AG04449 (cell line): ENCODE results near the gene CACNA1E.

Experiments used
- CTCF ChIA-PET: fragments of 350-600 bp; formaldehyde crosslinking; extraction: SDS; loops from one replicate; lab custom pipeline; 2021; ENCODE audit warnings: antibody characterized with exemption; lab: Yijun Ruan, JAX
- POLR2A ChIA-PET: fragments of 400-600, 350-600 bp; formaldehyde crosslinking; extraction: SDS; loops from one replicate; lab custom pipeline; 2020; ENCODE audit warnings: antibody characterized with exemption, inconsistent platforms; lab: Yijun Ruan, JAX
- DNase-seq: peaks from one replicate; pipeline ENCODE4 v3.0.0-alpha.2; 2010; ENCODE audit warnings: low read depth, low spot score
- H3K4me3 ChIP-seq: 2 replicates; pipeline ENCODE4 v1.5.1; 2011; ENCODE audit warnings: low read depth, mild to moderate bottlenecking, control low read depth, low read length
- TF ChIP-seq, protein P1 (sequence below): IDR thresholded peaks from one replicate; pipeline ENCODE4 v1.5.1; 2011; ENCODE audit warnings: mild to moderate bottlenecking, moderate library complexity, low read length, control low read depth, inconsistent platforms; ENCODE audit not compliant: insufficient read depth; ENCODE audit errors: missing control alignments

Gene CACNA1E

GRCh38 chr1:181807251-181807650, 323.9 kb downstream of the CACNA1E start:
- TF ChIP-seq, protein P1, sequence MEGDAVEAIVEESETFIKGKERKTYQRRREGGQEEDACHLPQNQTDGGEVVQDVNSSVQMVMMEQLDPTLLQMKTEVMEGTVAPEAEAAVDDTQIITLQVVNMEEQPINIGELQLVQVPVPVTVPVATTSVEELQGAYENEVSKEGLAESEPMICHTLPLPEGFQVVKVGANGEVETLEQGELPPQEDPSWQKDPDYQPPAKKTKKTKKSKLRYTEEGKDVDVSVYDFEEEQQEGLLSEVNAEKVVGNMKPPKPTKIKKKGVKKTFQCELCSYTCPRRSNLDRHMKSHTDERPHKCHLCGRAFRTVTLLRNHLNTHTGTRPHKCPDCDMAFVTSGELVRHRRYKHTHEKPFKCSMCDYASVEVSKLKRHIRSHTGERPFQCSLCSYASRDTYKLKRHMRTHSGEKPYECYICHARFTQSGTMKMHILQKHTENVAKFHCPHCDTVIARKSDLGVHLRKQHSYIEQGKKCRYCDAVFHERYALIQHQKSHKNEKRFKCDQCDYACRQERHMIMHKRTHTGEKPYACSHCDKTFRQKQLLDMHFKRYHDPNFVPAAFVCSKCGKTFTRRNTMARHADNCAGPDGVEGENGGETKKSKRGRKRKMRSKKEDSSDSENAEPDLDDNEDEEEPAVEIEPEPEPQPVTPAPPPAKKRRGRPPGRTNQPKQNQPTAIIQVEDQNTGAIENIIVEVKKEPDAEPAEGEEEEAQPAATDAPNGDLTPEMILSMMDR, result no peak
- CTCF ChIA-PET, result no interaction called here
- no peak overlapping the region for H3K4me3 ChIP-seq
- POLR2A ChIA-PET, result no interaction called here
- no peak for DNase-seq

- no peak overlapping the region for H3K4me3 ChIP-seq
- TF ChIP-seq, protein P1, result no peak
- ChIA-PET CTCF (no interaction called here), POLR2A (no interaction called here)
- DNase-seq, result no peak
Measured at GRCh38 chr1:181809991-181810545, 326.8 kb downstream of the CACNA1E start.

DNA sequence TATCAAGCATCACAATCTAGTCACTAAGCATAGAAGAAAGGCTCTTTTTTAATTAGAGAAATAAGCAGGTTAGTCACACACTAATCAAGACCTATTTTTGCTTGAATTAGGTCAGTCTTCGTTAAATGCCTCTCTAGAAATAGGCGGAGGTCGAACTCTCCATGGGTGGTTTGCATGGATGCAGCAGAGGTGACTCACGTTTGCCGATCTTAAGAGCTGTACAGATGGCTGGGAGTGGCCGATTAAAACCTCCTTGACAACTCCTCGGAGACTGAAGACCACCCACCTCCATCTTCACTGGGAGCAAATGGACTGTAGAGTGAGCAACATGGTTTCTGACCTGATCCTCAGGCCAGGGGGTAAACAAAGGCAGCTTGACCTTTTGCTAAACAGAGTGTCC, 328.9 kb downstream of the CACNA1E start:
- CTCF ChIA-PET, result no interaction called here
- TF ChIP-seq, protein P1, result no peak
- no peak overlapping the region for H3K4me3 ChIP-seq
- no peak for DNase-seq
- POLR2A ChIA-PET, result no interaction called here

DNA sequence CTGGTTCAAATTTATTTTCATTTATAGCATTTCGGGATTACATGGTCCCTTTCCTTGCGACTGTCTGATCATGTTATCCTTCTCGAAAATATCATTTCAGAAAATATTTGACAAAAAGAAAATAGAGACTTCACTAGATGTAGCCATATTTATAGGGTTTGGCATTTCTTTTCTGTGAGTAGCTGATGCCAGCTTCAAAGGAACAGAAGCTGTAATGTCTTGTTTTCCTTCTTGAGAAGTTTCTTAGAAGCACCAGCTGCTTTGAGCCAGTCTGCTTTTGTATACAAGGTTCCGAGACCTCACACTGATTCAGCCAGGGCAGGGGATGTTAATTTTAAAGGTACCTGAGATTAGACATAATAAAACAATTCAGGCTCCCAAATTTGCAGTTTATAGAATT, 329.9 kb downstream of the CACNA1E start:
- TF ChIP-seq, protein P1, result no peak
- ChIA-PET POLR2A (no interaction called here), CTCF (no interaction called here)
- H3K4me3 ChIP-seq, result no peak overlapping the region
- DNase-seq, result no peak

GRCh38 chr1:181816608-181817007, 333.3 kb downstream of the CACNA1E start:
- ChIA-PET POLR2A (no interaction called here), CTCF (no interaction called here)
- TF ChIP-seq, protein P1, result no peak
- DNase-seq, result no peak
- no peak overlapping the region for H3K4me3 ChIP-seq

DNA sequence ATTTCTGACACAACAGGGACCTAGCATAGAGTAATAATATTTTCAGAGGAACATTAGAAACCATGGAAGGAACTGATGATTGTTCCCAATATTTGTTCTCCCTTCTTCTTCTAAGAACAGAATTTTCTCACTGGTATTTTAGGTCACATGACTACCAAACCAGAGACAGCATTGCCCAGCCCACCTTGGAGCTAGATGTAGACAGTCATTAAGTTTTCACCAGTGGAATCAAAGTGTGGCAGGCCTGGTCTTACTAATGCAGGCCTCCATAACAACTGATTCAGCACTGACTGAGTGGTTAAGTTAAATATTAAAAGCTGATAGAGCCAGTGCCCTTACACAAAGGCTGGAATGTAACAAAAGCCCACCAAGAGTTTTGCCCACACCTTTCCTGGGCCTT, 333.8 kb downstream of the CACNA1E start:
- CTCF ChIA-PET, result no interaction called here
- DNase-seq, result no peak
- no peak overlapping the region for H3K4me3 ChIP-seq
- POLR2A ChIA-PET, result no interaction called here
- TF ChIP-seq, protein P1, result no peak
